K562 (cell line): ENCODE data around the gene JUND. TPM values are rescaled to one million over a fixed set of nuclear protein-coding genes. Genes with fewer than 3 reads are reported as not detected.
A peak's percentile ranks its signal among the peaks of the same experiment; 100 is the strongest.

ENCODE experiments used
- CEBPG ChIP-seq, 3 experiments: fragments of 200-800 bp in 1 of 3; sonication (Bioruptor generic) in 1 of 3; sonication (generic) in 1 of 3; formaldehyde crosslinking in 1 of 3; IDR thresholded peaks in 2 of 3; conservative IDR thresholded peaks in 1 of 3; 2 replicates each; pipeline versions ENCODE4 v1.6.1 to v1.8.0; 2016 to 2022; ENCODE audit warnings: missing compliant biosample characterization in 2 of 3, missing genetic modification characterization in 2 of 3, mild to moderate bottlenecking in 1 of 3, missing genetic modification reagents in 1 of 3
- FOXA1 ChIP-seq: fragments of 450-650 bp; IDR thresholded peaks from 2 replicates; pipeline ENCODE4 v1.6.1; 2016; ENCODE audit warnings: mild to moderate bottlenecking, borderline replicate concordance
- HMG20B ChIP-seq: fragments of 250-450 bp; sonication (Bioruptor Pico); IDR thresholded peaks from 2 replicates; pipeline ENCODE4 v1.5.0; 2021; ENCODE audit warnings: mild to moderate bottlenecking
- POLR2G ChIP-seq: fragments of 200-400 bp; formaldehyde crosslinking; IDR thresholded peaks from 2 replicates; pipeline ENCODE4 v1.6.1; 2017; ENCODE audit warnings: low read depth, mild to moderate bottlenecking, antibody characterized with exemption, low read length, moderate library complexity
- TSC22D4 ChIP-seq: fragments of 450-650 bp; IDR thresholded peaks from 2 replicates; pipeline ENCODE4 v1.6.1; 2016; ENCODE audit warnings: missing genetic modification characterization, missing biosample characterization, control low read depth
- polyA plus RNA-seq, 8 experiments: library from polyadenylated mRNA; depleted of rRNA in 4 of 8; stranded (reverse) in 5 of 8; unstranded in 3 of 8; fragments of >200 nt; fragmentation: Nextera tagmentation in 2 of 8; fragmentation: Illumina TruSeq in 1 of 8; extraction: Ambion mirVana in 2 of 8; extraction: Trizol in 1 of 8; gene quantifications; 2 replicates each; pipeline versions ENCODE4 v1.2.1 to v1.2.3, GENCODE V29; 2011 to 2014; ENCODE audit warnings: inconsistent platforms in 1 of 8, missing spikeins in 1 of 8
- total RNA-seq, 7 experiments: library from RNA; depleted of rRNA in 6 of 7; stranded (reverse); fragments of >200 nt in 6 of 7; fragmentation: Illumina TruSeq in 2 of 7; extraction: Trizol in 2 of 7; gene quantifications; 2 replicates each; pipeline versions ENCODE4 v1.2.1 to v1.2.3, GENCODE V29; 2011 to 2021; ENCODE audit warnings: low replicate concordance in 1 of 7
- TF ChIP-seq, protein P1 (sequence below): fragments of 200-800 bp; sonication (Bioruptor generic); IDR thresholded peaks from 2 replicates; pipeline ENCODE4 v1.6.1; 2016; ENCODE audit warnings: missing genetic modification characterization, missing compliant biosample characterization

JUND gene
- total and polyA plus RNA-seq, 9 of the 15 experiments (the other 6 are each of a cell fraction or from before 2014, with no cell fraction given), result 6.4 to 286 (median 42.3) TPM

DNA sequence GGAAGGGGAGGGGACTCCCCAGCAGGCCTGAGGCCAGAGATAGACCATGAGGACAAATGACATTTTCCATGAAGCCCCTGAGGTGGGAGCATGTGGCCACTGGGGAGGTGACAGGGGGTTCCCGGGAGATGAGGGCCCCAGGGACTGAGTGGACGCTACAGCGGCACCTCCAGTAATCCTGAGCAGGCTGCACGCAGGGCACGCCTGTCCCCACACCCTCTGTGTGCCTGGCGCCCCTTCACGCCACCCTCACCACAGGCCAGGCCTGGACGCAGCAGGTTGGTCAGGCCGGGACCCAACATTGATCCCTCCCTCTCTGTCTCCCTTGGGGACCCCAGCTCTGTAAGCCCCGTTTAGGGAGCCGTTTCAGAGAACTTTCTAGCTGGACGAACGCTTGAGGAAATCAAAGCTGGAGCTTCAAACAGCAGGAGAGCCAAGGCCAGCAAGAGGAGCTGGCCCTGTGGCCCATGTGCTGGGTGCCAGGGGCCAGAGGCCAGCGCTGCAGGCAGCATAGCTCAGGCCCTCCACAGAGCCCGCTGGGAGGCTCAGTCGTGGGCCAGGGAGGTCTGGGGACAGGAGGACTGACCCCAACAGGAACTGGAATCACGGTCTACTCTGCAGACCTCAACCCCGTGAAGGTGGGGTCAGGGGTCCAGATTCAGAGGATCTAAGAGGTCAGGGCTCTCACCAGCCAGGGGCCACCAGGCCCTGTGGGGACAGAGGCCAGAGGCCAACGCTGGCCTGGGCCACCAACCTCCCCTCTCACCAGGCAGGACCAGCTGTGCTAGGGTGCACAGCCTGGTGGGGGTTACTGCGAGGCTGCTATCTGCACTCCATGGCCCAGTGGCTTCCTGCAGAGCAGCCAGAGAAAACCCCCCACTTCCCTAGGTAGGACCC lies 26.9 kb upstream of the JUND start (continued):
- TF ChIP-seq, protein P1, sequence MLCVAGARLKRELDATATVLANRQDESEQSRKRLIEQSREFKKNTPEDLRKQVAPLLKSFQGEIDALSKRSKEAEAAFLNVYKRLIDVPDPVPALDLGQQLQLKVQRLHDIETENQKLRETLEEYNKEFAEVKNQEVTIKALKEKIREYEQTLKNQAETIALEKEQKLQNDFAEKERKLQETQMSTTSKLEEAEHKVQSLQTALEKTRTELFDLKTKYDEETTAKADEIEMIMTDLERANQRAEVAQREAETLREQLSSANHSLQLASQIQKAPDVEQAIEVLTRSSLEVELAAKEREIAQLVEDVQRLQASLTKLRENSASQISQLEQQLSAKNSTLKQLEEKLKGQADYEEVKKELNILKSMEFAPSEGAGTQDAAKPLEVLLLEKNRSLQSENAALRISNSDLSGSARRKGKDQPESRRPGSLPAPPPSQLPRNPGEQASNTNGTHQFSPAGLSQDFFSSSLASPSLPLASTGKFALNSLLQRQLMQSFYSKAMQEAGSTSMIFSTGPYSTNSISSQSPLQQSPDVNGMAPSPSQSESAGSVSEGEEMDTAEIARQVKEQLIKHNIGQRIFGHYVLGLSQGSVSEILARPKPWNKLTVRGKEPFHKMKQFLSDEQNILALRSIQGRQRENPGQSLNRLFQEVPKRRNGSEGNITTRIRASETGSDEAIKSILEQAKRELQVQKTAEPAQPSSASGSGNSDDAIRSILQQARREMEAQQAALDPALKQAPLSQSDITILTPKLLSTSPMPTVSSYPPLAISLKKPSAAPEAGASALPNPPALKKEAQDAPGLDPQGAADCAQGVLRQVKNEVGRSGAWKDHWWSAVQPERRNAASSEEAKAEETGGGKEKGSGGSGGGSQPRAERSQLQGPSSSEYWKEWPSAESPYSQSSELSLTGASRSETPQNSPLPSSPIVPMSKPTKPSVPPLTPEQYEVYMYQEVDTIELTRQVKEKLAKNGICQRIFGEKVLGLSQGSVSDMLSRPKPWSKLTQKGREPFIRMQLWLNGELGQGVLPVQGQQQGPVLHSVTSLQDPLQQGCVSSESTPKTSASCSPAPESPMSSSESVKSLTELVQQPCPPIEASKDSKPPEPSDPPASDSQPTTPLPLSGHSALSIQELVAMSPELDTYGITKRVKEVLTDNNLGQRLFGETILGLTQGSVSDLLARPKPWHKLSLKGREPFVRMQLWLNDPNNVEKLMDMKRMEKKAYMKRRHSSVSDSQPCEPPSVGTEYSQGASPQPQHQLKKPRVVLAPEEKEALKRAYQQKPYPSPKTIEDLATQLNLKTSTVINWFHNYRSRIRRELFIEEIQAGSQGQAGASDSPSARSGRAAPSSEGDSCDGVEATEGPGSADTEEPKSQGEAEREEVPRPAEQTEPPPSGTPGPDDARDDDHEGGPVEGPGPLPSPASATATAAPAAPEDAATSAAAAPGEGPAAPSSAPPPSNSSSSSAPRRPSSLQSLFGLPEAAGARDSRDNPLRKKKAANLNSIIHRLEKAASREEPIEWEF (CRISPR knock-in tag), result no peak
- peak; percentile 56 for TF ChIP-seq POLR2G
- no peak for TF ChIP-seq TSC22D4
- TF ChIP-seq FOXA1, result no peak
- no peak for TF ChIP-seq HMG20B (CRISPR knock-in tag)
- no peak for TF ChIP-seq CEBPG (CRISPR knock-in tag; IDR thresholded peaks at IDR 0.05)
- TF ChIP-seq CEBPG (tag; conservative IDR thresholded peaks at IDR 0.05 in 1 of 2, IDR thresholded peaks at IDR 0.05 in 1 of 2), result no peak
